Measurements from ENCODE around the gene C20orf144. TPM values are rescaled to one million over a fixed set of nuclear protein-coding genes. Genes with fewer than 3 reads are reported as not detected.

Gene C20orf144
- total RNA-seq: under 1 TPM in 1 of 4 donors, not detected in 3; 0.23 TPM

DNA sequence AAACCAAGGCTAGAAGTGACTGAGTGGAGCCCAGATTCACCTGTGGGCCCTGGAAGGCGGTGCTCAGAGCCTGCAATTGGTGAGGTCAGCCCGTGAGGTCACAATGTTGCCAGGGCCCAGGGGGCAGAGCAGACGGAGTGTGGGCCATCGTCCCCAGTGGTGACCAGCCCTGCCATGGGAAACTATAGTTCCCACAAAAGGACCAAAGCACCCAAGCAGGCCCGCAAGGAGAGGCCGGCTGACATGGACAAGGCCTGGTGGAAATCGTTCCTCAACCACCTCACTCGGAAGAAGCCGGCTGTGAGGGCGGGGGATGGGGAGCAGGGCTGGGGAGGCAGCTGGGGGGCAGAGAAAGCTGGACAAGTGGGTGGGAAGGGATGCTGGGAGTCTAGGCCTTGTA lies at the start of gene C20orf144:
C20orf144 (plus strand) TSS at position 156 of the 400 bp plus-strand sequence; CDS start at position 175, 19 bp downstream.
- Histone ChIP-seq H3K4me3 (peak within 1 kb of the TSS; percentile 75 to 94 (median 82)), H3K36me3 (peaks cover 11 to 36% (median 32%) of the 10 kb centered on the region in 4 donors), H3K4me1 (peaks cover 29 to 40% (median 36%) of the 10 kb centered on the region in 4 donors), H3K9me3 (no peaks in the 10 kb centered on the region), H3K27ac (replicated peaks in 1 of 4) (peak within 1 kb of the TSS; percentile 87 to 96 (median 92)), H3K27me3 (no peaks in the 10 kb centered on the region)
- no peak for DNase-seq (ENCODE audit: extremely low spot score)
- TF ChIP-seq EP300 (IDR thresholded peaks at IDR 0.05) (no peak), POLR2A (IDR thresholded peaks at IDR 0.05; ENCODE audit: low read depth) (no peak)
- TF ChIP-seq, protein P1, sequence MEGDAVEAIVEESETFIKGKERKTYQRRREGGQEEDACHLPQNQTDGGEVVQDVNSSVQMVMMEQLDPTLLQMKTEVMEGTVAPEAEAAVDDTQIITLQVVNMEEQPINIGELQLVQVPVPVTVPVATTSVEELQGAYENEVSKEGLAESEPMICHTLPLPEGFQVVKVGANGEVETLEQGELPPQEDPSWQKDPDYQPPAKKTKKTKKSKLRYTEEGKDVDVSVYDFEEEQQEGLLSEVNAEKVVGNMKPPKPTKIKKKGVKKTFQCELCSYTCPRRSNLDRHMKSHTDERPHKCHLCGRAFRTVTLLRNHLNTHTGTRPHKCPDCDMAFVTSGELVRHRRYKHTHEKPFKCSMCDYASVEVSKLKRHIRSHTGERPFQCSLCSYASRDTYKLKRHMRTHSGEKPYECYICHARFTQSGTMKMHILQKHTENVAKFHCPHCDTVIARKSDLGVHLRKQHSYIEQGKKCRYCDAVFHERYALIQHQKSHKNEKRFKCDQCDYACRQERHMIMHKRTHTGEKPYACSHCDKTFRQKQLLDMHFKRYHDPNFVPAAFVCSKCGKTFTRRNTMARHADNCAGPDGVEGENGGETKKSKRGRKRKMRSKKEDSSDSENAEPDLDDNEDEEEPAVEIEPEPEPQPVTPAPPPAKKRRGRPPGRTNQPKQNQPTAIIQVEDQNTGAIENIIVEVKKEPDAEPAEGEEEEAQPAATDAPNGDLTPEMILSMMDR (IDR thresholded peaks at IDR 0.05): no peak
- WGBS: 97% methylated on average over 10 of the region's 10 CpGs
- intact Hi-C loops (cut with DNase I): no loop called here

GRCh38 chr20:33621717-33622400 lies 40.3 kb upstream of the C20orf144 start:
- intact Hi-C loops (cut with DNase I): no loop called here
- TF ChIP-seq POLR2AphosphoS5 (IDR thresholded peaks at IDR 0.05): no peak
- TF ChIP-seq, protein P1 (IDR thresholded peaks at IDR 0.05): no peak
- TF ChIP-seq EP300 (IDR thresholded peaks at IDR 0.05): no peak
- no peak for TF ChIP-seq POLR2A (IDR thresholded peaks at IDR 0.05; ENCODE audit: low read depth)
- Histone ChIP-seq H3K9me3 (no peaks in the 10 kb centered on the region), H3K27me3 (no peaks in the 10 kb centered on the region), H3K4me1 (peaks cover 0 to 5% (median 0%) of the 10 kb centered on the region in 4 donors), H3K27ac (replicated peaks in 1 of 4) (no peak overlapping the region), H3K36me3 (peaks cover 8 to 51% (median 43%) of the 10 kb centered on the region in 4 donors), H3K4me3 (no peak overlapping the region)
- no peak for DNase-seq (ENCODE audit: extremely low spot score)
- 94% methylated on average over 4 of the region's 4 CpGs for WGBS

DNA sequence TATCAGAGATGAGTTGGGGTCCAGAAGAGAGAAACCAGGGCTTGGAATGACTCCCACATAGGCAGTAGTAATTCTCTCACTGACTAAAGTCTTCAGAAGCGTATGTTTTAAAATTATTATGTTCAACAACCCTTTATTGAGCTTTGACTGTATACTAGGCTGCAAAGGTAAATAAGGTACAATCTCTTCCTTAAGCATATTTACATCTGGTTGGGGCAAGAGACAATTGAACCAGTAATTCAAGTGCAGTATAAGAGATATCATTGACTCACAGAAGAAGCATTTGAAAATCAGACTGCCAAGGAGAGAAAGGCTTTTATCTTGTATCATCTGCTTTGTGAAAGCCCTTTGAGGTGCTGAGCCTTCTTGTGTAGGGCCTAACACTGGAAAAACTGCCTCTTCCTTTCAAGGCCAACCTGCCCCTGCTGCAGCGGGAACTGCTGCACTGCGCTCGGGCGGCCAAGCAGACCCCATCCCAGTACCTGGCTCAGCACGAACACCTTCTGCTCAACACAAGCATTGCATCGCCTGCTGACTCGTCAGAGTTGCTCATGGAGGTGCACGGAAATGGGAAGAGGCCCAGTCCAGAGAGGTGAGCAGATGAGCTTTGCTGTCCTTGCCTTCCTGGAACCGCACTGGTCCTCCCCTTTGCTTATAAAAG lies 39.3 kb upstream of the C20orf144 start:
- WGBS: 95% methylated on average over 10 of the region's 10 CpGs
- no peak for DNase-seq (ENCODE audit: extremely low spot score)
- H3K4me3 ChIP-seq: no peak overlapping the region
- TF ChIP-seq, protein P1 (IDR thresholded peaks at IDR 0.05): no peak
- no peak for TF ChIP-seq POLR2A (IDR thresholded peaks at IDR 0.05; ENCODE audit: low read depth)
- TF ChIP-seq POLR2AphosphoS5 (IDR thresholded peaks at IDR 0.05): no peak
- no peak for TF ChIP-seq EP300 (IDR thresholded peaks at IDR 0.05)
- H3K9me3 ChIP-seq: no peaks in the 10 kb centered on the region
- no peaks in the 10 kb centered on the region for H3K27me3 ChIP-seq
- intact Hi-C loops (cut with DNase I): no loop called here
- peaks cover 0 to 5% (median 0%) of the 10 kb centered on the region in 4 donors for H3K4me1 ChIP-seq
- H3K27ac ChIP-seq (replicated peaks in 1 of 4): no peak overlapping the region
- peaks cover 8 to 60% (median 51%) of the 10 kb centered on the region in 4 donors for H3K36me3 ChIP-seq

- 88% methylated on average over 3 of the region's 3 CpGs for WGBS
- Histone ChIP-seq H3K36me3 (peaks cover 8 to 76% (median 65%) of the 10 kb centered on the region in 4 donors), H3K27me3 (no peaks in the 10 kb centered on the region), H3K27ac (replicated peaks in 1 of 4) (no peak overlapping the region), H3K4me1 (peaks cover 0 to 5% (median 0%) of the 10 kb centered on the region in 4 donors), H3K4me3 (no peak overlapping the region), H3K9me3 (no peaks in the 10 kb centered on the region)
- no peak for DNase-seq (ENCODE audit: extremely low spot score)
- intact Hi-C loops (cut with DNase I): no loop called here
- no peak for TF ChIP-seq POLR2A (IDR thresholded peaks at IDR 0.05; ENCODE audit: low read depth)
- TF ChIP-seq, protein P1 (IDR thresholded peaks at IDR 0.05): no peak
- no peak for TF ChIP-seq EP300 (IDR thresholded peaks at IDR 0.05)
- TF ChIP-seq POLR2AphosphoS5 (IDR thresholded peaks at IDR 0.05): no peak
These were observed 37.7 kb upstream of the C20orf144 start for GRCh38 chr20:33624399-33624798.

Measured in esophagus muscularis mucosa (tissue), 4 donors.